HTR-8/SVneo (cell line): ENCODE results near the gene EXD3.
"Not testable (repeated sequence)": the region's sequence is repeated elsewhere in the genome, so short reads cannot be mapped to it uniquely, and the experiment has no call there.

ENCODE experiments used
- DNase-seq: peaks from one replicate; pipeline ENCODE4 v3.0.0; 2011; ENCODE audit warnings: low spot score, mixed read lengths; ENCODE audit not compliant: insufficient read length
- FAIRE-seq: peaks from 2 replicates; lab custom pipeline; 2011; peaks lifted over from hg19 to GRCh38; lab: Jason Lieb, UNC

The EXD3 gene, protein sequence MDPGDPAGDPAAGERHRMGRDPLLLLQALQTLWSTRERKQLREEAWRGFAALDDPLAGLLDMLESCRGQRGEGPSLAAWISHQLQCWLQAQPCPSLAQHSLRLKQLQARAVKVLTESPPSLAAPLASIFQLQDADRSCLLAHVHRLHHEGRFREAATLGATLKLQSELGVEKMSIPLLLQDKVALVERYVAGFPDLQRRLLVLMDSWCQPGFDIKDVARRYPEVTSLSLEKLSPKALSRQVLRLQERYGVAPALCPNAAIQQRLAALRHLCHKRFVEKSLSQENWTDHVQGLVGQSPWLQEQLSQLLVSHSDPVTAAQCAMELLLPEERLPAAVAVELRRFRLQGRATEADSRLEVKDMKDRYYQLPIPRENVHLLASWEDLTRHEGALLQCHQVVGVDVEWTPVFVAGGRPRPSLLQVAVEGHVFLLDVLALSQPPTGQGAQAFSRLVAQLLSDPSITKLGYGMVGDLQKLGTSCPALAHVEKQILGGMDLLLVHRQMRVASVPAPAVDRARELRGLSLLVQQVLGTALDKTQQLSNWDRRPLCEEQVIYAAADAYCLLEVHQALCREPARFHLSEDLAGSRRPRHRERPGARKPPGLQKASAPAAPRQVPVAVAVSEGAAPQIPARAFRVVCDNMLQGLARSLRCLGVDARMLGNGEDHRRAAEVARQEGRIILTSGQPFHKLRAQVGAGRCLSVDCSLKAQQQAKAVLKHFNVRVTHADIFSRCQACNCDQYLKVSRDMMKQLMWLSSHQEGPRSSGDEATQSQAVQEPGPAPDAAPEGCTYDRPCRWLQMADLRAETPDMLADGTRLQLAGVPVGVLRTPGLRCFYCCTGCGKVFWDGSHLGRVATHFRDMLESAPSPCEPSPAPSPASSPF

DNA sequence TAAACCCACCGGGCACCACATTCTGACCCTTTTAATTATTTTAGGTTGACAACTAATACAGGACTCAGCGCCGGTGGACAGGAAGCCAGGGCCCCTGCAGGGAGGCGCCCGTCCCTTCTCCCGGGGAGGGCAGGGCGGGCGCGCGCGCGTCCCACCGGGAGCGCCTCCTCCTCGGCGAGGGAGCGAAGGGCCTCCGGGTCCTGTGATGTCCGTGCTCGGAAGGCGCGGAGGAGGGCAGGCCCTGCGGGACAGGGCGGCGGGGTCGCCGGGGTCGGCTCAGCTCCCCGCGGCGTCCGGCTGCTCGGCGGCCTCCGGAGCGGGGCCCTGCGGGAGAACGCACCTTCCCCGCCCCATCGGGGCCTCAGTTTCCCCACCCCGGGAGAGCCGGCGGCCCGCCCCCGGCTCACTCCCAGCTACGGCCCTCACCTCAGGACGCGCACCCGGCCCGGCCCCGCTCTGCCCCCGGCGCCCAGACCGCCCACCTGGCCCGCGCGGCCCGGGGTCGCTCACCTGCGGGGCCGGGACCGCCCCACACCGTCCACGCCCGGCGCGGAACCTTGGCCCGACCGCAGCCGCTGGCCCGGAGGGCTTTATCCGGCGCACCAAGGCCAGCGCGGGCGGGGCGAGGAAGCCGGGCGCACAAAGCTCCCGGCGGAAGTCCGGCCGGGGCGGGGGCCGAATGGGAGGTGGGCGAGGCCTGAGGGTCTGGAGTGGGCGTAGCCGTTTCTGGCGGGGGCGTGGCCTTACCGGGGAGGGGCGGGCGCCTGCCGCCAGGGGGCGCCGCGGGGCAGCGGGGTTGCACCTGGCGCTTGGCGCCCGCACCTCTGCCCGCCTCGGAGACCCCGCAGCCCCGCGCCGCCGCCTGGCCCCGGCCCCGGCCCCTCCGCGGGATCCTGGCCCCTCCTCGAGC lies at the start of gene EXD3, which contains the start of gene NOXA1:
EXD3 (minus strand) TSS at position 559 of the 910 bp plus-strand sequence. CDS start 27,805 bp downstream, outside the sequence.
NOXA1 (plus strand) TSS at position 790 of the 910 bp plus-strand sequence. CDS start 137 bp downstream, outside the sequence.
- FAIRE-seq: no peak
- peak; percentile 77 for DNase-seq

DNA sequence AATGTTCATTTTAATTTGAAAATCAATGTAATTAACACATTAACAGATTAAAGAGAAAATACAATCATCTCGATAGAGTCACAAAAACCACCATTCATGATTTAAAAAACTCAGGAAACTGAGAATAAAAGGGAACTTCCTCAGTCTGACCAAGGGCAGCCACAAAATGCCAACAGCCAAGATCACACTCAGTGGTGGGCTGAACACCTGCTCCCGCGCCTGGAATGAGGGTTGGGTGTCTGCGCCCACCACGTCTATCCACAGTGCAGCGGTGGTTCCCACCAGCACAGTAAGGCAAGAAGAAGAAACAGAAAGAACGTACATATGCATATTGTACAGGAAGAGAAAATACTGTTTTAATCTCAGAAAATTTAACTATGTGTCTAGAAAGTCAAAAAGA lies 47.8 kb upstream of the EXD3 start:
- FAIRE-seq (no peak), DNase-seq (no peak)

DNA sequence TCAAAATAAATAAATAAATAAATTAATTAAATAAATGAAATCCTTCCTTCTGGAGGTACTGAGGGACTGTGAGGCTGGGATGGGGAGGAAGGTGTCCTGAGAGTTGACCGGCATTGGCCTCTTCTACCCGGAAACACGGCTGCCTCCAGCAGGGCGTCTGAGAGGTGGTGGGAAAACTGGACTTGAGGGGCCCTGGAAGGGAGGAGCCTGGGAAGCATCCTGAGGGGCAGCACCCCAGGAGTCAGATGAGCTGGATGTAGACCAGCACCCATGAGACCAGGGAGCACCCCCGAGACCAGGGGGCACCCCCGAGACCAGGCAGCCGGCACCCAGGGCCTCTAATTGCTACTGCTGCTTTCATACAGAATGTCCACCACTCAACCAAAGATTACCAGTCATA lies 44.9 kb upstream of the EXD3 start:
- FAIRE-seq: no peak

DNA sequence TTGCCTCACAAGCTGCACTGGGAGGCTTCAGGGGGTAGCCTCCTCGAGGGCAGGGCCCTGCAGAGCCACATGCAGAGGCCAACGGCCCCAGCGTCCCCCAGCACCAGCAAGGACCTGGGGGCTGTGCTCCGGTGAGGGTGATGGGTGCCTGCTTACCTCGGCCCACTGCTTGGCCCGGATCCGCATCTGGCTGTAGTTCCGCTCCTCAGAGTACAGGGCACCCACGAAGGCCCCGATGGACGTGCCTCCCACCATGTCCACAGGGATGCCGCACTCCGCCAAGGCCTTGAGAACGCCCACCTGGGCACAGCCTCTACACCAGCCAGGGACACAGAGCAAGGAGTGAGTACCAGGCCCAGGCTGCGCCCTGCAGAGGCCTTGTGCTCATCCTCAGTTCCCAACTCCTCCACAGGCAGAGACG lies 44.2 kb upstream of the EXD3 start:
- DNase-seq (no peak), FAIRE-seq (no peak)

More for the DNA sequence above, 44.9 kb upstream of the EXD3 start:
- DNase-seq: no peak

DNA sequence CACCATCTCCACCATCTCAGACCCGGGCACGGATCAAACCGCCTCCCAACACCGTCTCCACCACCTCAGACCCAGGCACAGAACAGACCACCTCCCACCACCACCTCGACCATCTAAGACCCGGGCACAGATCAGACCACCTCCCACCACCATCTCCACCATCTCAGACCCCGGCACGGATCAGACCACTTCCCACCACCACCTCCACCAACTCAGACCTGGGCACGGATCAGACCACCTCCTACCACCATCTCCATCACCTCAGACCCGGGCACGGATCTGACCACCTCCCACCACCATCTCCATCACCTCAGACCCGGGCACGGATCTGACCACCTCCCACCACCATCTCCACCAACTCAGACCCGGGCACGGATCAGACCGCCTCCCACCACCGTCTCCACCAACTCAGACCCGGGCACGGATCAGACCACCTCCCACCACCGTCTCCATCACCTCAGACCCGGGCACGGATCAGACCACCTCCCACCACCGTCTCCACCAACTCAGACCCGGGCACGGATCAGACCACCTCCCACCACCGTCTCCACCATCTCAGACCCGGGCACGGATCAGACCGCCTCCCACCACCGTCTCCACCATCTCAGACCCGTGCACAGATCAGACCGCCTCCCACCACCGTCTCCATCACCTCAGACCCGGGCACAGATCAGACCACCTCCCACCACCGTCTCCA lies 43.6 kb upstream of the EXD3 start:
- not testable (repeated sequence) for FAIRE-seq

DNA sequence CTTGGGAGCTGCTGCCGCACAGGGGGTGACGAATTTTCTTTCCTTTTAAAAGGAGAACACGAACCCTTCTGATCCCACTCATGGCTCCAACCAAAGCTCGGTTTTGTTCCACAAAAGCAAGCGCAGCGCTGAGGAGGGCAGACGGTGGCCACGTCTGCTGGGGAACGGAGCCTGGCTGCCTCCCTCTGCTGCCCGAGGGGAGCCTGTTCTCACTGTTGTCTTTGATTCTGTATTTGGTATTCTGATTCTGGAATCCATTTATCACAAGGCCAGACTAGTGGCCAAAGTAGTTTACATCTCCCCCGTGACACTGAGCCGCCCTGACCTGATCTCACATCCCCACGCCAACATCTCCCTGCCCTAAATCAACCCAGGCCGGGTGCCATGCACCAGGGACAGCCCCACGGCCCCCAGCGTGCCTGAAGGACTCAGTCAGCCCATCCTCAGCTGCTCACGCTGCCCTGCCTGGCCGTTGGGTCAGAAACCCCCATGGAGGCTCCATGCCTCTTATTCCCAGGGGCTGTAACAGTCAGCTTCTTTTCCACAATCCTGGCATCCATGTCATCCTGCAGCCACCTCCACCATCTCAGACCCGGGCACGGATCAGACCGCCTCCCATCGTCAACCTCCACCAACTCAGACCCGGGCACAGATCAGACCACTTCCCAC lies 42.9 kb upstream of the EXD3 start:
- FAIRE-seq: no peak

More for the DNA sequence above, 43.6 kb upstream of the EXD3 start:
- not testable (repeated sequence) for DNase-seq

DNA sequence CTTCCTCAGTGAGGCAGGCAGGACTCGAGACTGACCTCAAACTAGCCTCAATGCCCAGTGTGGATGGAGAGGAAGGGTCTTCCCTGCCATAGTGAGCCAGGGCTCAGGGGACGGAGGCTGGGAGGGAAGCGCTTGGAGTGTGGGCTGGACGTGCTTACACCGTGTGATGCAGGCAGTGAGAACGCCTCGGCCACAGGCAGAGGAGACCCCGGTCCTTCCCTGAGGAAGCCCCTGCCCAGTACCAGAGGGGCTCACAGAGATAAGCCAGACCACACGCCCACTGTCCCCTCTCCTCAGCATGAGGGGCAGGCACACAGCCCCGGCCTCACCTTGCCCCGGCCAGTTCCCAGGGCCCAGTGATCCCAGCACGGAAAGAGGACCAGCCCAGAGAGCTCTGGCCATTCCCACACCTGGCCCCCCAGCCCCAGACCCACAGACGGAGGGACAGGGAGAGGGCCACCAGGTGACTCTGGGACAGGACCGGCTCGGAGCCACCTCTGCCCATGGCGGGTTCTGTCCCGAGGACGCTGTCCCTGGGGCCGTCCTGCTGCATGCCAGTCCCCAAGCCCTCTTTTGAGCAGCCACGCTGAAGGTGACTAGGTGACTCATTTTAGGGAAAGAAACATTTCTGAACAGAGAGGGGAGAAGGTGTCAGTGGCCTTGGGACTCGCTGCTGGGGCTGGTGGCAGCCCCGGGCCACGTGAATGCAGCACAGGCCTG lies 42.2 kb upstream of the EXD3 start:
- FAIRE-seq (no peak), DNase-seq (no peak)

More for the DNA sequence above, 42.9 kb upstream of the EXD3 start:
- no peak for DNase-seq

DNA sequence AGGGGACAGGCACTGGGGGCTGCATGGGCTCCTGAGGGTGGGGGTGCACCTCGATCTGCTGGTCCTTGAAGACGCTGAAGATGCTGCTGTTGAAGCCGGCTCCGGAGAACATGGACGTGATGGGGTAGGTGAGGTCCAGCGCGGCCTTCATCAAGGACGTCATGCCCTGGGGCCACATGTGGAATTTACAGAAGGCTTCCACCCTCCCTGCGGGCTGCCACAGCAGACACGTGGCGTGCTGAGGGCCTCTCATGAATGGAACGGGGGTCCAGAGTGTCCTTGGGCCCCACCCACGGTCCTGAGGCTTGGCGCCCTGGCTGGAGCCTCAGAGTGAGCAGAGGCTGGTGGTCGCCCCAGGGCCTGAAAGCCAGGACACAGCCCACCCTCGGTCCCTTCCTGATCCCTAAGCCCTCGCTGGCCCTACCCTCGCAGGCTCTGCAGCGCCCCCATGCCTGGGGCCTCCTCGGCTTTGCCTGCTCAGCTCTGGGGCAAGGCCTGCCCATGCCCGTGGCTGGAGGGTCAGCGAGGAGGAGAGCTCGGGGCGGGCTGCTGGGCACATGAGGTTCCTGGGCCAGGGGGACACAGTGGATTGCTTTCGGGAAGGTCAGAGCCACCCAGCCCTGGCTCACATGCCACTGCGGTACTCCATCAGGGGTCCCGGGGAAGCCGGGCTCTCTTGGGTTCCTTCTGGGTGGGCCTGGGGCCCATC lies 41.5 kb upstream of the EXD3 start:
- DNase-seq (no peak), FAIRE-seq (no peak)

DNA sequence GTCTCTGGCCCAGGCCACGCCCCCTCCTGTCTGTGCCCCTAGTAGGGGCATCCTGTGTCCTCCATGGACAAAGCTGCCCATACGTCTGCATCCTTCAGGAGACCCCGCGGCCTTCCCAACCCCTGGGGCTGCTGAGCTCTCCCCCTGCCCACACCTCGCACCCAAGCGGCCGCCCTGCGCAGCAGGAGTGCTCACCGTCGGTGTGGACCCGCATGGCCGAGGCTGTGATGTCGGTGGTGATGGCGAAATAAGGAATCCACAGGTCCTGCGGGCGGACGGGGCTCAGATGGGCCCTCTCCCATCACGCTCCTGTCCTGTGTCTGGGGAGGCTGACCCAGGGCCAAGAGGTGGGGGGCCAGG lies 40.9 kb upstream of the EXD3 start:
- FAIRE-seq (no peak), DNase-seq (no peak)

DNA sequence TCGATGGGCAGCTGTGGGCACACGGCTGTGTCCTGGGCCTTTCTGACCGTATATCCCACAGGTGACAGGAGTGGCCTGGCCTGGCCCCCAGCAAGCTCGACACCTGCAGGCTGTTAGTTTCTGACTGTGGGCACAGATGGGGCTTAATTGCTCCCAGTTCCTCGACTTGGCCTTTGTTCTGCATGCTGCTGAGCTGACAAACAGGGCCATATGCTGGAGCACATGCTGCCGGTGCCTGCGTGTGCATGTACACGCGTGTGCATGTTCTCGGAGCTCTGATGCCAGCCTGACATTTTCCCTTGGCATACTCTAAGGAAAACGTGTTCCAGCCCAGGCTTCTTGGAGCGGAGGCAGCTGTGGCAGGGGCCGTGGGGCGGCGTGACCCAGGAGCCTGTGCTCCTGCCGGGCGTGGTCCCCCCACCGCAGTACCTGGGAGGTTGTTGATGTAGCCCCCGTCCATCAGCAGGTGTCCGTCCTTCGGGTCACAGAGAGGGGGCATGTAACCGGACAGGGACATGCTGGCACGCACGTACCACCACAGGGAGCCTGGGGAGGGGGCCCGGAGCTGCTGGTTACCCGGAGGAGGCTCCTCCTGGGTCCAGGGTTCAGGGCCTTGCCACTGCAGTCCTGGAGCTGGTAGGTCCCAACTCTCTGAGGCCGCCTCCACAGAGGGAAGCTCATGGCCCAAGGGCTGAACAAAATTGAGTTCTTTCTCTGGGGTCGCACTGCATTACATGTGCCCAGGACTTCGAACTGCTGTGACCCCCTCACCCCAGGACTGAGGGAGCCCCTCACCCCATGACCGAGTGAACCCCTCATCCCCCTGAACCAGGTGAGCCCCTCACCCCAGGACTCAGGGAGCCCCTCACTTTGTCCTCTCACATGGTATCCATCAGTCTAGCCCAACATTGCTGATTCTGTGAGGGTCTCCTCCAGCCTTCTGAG lies 40.3 kb upstream of the EXD3 start:
- no peak for DNase-seq

DNA sequence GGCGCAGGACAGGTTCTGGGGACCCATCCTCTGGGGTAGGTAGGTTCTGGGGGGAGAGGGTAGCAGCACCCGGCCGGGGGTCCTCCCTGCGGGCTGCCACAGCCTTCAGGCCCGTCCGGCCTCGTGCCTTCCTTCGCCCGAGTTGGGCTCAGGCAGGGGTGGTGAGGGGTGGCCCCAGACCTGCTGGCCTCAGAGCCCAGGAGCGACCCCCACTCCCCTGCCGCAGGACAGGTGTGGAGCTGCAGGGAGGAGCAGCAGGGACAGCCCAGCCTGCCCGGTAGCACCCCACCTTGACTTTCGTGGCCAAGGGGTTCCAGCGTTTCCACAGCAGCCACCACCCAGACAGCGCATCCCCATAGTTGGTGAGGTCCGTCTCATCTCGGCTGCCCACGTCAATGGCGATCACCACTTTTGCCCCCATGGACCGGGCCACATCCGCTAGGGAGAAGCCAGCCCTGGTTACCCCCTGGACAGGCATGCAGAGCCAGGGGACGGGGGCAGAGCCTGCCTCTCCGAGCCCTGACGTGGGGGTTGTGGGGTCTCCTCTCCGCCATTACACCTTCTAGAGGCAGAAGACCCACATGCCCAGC lies 39.5 kb upstream of the EXD3 start:
- no peak for DNase-seq
- no peak for FAIRE-seq

More for the DNA sequence above, 40.3 kb upstream of the EXD3 start:
- no peak for FAIRE-seq

DNA sequence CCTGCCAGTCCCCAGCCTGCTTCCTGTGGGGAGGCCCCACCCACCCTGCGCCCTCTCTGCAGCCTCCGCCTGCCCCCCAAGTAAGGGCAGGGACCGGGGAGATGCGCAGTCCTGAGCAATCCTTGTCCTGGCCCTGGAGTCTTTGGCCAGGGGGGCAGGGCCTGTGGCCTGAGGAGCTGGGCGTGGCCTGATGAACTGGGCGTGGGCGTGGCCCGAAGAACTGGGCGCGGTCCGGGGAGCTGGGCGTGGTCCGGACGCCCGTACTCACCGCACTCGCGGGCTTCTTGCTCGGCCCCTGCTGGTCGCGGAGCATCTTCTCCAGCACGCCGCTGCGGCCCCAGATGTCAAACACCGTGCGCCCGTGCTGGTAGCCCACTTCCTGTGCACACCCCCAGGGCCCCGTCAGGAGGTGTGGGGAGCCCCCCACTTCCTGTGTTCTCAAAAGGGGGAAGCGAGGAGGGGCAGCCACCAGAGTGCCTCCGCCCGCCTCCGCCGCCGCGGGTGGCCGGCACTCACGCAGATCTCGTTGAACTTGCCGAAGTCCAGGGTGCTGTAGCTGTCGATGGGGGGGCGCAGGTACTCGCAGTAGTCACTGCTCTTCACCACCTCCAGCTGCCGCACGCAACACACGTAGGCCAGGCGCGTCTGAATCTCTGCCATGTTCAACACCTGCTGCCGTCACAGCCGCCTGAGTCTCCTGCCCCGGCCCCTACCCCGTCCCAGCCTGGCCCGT lies 38.9 kb upstream of the EXD3 start:
- FAIRE-seq (no peak), DNase-seq (no peak)

DNA sequence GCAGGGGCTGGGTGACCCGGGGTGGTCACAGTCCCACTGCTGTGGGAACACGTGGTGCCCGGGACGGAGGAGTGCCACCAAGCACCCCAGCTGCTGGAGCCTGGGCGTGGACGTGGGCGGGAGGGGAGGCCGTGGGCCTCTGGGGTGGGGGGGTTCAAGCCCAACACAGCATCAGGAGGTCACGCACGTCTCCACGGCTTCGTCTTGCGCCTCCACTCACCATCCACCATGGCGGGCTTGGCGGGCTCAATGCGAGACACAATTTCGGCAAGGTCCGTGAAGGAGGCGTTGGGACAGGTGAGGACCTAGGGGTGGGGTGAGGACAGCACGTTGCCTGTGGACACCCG lies 38.3 kb upstream of the EXD3 start:
- FAIRE-seq: no peak

DNA sequence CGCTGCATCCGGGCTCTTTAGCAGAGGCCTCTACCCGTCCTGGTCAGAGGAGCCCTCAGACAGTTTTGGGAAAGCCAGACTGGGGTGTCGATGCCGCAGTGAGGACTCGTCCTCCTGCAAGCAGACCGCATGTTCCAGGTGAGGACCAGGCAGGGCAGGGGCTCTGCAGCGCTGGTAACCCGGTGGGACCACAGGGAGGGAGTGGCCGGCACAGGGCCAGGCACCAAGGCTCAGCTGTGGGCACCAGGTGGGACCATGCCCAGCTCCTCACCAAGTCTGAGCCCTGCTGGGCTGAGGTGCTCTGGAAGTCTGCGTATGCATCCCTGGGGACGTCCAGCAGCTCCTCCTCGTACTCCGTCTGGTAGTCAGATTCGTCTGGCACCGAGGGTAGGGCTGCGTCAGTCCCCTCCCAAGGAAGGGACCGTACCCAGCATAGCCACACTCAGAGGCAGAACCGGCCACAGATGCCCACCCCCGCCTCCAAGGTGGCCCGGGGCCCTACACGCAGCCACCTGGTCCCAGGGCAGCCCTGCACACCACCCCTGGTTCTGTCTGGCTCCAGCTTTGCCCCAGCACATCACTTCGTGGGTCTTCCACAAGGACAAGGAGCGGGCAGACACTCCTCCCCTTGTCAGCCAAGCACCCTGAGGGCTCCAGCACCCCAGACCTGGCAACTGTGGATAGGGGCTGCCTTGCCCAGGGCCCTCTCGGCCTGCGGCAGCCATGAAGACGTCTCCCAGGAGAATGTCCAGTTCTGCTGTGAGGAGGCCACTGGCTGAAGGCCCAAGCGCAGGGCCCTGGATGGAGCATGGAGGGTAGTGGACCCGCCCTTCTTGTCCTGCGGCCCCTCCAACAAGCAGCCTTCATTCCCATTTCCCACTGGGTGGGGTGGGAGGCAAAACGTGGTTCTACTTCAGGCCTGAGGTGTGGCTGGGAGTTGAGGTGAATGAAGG lies 37.7 kb upstream of the EXD3 start:
- DNase-seq (no peak), FAIRE-seq (no peak)

More for the DNA sequence above, 38.3 kb upstream of the EXD3 start:
- no peak for DNase-seq
